ENCODE measurements around the gene TDP1. TPM values are rescaled to one million over a fixed set of nuclear protein-coding genes. Genes with fewer than 3 reads are reported as not detected.

TDP1 gene
- total RNA-seq, 1 donor from 2014 or later = 18.6 TPM

GRCh38 chr14:89941830-89942377 lies 13.8 kb upstream of the TDP1 start:
- no peak for ATAC-seq

GRCh38 chr14:89947344-89947743 lies 8.4 kb upstream of the TDP1 start:
- no peak for ATAC-seq

GRCh38 chr14:89952576-89952975 lies 3.2 kb upstream of the TDP1 start:
- no peak for ATAC-seq

- no peak for ATAC-seq
Measured at GRCh38 chr14:89953602-89954001, 2.1 kb upstream of the TDP1 start.

GRCh38 chr14:89954070-89955021 lies 1.4 kb upstream of the TDP1 start, which contains the start of gene EFCAB11:
Gene EFCAB11, minus strand, starts transcription at chr14:89954730. Its CDS starts 70 bp downstream, at chr14:89954660.
- peak; percentile 93 for ATAC-seq

- no peak for ATAC-seq
Measured at GRCh38 chr14:89955022-89955744, 544 bp upstream of the TDP1 start.

GRCh38 chr14:89956661-89957009 lies 908 bp downstream of the TDP1 start:
- no peak for ATAC-seq

GRCh38 chr14:89957376-89957775 lies 1.6 kb downstream of the TDP1 start:
- no peak for ATAC-seq

GRCh38 chr14:89957791-89958190 lies 2.1 kb downstream of the TDP1 start:
- no peak for ATAC-seq

GRCh38 chr14:89958966-89959365 lies 3.2 kb downstream of the TDP1 start:
- ATAC-seq = no peak

- no peak for ATAC-seq
Measured at GRCh38 chr14:89959853-89960445, 4.2 kb downstream of the TDP1 start.

GRCh38 chr14:89960914-89961313 lies 5.2 kb downstream of the TDP1 start:
- ATAC-seq = no peak

GRCh38 chr14:89963288-89963978 lies 7.7 kb downstream of the TDP1 start:
- ATAC-seq = no peak

GRCh38 chr14:89965839-89966238 lies 10.1 kb downstream of the TDP1 start:
- ATAC-seq = no peak

- peak; percentile 83 for ATAC-seq
Measured at GRCh38 chr14:89973234-89973823, 17.6 kb downstream of the TDP1 start.

- ATAC-seq = no peak
Measured at GRCh38 chr14:89977668-89978067, 21.9 kb downstream of the TDP1 start.

GRCh38 chr14:89978656-89979055 lies 22.9 kb downstream of the TDP1 start:
- ATAC-seq = no peak

- ATAC-seq = no peak
Measured at GRCh38 chr14:89983375-89983774, 27.6 kb downstream of the TDP1 start.

GRCh38 chr14:89986462-89987160 lies 30.9 kb downstream of the TDP1 start:
- ATAC-seq = no peak

- no peak for ATAC-seq
Measured at GRCh38 chr14:89987161-89987475, 31.4 kb downstream of the TDP1 start.

- no peak for ATAC-seq
Measured at GRCh38 chr14:89988787-89989186, 33.1 kb downstream of the TDP1 start.

- no peak for ATAC-seq
Measured at GRCh38 chr14:89990218-89990617, 34.5 kb downstream of the TDP1 start.
